SK-N-MC (cell line): ENCODE results near the gene BTBD19.

Source experiments
- EZH2 ChIP-seq: fragments of 200-600 bp; sonication (generic); IDR thresholded peaks from one replicate; pipeline ENCODE4 v1.6.1; 2017; ENCODE audit warnings: antibody characterized with exemption
- FOXP2 ChIP-seq: optimal IDR thresholded peaks from 2 replicates; pipeline ENCODE3; 2011; ENCODE audit warnings: mild to moderate bottlenecking, moderate library complexity; ENCODE audit not compliant: insufficient read depth; ENCODE audit errors: extremely low read length, control extremely low read depth
- POLR2AphosphoS5 ChIP-seq: IDR thresholded peaks from 2 replicates; pipeline ENCODE4 v1.6.1; 2012; ENCODE audit warnings: mild to moderate bottlenecking, low read depth, low read length, borderline replicate concordance

DNA sequence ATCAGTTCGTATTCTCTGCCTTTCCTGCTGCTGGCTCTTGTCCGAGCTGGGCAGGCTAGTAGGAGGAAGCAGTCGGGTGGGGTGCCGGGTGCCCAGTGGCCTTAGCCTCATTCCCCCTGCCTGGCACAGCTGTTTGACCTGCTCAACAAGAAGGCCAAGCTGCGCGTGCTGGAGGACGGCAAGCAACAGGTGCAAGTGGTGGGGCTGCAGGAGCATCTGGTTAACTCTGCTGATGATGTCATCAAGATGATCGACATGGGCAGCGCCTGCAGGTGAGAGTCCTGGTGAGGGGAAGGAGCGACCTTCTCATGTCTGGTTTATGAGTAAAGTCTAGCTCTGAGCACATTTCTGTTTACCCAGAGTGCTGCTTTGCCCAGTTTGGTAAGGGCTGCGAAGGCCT, 49.2 kb upstream of the BTBD19 start:
- no peak for TF ChIP-seq EZH2
- TF ChIP-seq POLR2AphosphoS5 = no peak
- TF ChIP-seq FOXP2 = no peak
